ENCODE data around the gene ZNF653. TPM values are rescaled to one million over a fixed set of nuclear protein-coding genes. Genes with fewer than 3 reads are reported as not detected.

Gene ZNF653, protein sequence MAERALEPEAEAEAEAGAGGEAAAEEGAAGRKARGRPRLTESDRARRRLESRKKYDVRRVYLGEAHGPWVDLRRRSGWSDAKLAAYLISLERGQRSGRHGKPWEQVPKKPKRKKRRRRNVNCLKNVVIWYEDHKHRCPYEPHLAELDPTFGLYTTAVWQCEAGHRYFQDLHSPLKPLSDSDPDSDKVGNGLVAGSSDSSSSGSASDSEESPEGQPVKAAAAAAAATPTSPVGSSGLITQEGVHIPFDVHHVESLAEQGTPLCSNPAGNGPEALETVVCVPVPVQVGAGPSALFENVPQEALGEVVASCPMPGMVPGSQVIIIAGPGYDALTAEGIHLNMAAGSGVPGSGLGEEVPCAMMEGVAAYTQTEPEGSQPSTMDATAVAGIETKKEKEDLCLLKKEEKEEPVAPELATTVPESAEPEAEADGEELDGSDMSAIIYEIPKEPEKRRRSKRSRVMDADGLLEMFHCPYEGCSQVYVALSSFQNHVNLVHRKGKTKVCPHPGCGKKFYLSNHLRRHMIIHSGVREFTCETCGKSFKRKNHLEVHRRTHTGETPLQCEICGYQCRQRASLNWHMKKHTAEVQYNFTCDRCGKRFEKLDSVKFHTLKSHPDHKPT
- total RNA-seq: 3.1 and 14.4 TPM in 2 replicates

DNA sequence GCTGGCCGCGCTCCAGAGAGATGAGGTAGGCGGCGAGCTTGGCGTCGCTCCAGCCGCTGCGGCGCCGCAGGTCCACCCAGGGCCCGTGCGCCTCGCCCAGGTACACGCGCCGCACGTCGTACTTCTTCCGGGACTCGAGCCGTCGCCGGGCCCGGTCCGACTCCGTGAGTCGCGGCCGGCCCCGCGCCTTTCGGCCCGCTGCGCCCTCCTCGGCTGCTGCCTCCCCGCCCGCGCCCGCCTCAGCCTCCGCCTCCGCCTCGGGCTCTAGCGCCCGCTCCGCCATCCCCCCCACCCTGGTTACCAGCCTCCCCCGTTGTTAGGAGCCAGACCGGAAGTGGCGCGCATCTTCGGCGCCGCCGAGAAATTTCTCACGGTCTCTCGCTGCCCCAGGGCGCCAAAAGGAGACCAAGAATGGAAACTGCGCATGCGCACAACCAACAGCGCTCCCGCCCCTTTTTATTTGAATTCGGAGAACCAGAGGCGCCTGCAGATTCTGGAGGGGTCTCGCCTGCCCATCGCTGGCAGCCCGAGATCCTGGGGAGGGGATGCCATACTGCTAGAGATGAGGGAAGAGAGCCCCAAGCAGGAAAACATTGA, at the start of gene ZNF653:
TSS of gene ZNF653 (minus strand) at position 336 of the 597 bp plus-strand sequence. CDS start at position 283, 53 bp downstream.

DNA sequence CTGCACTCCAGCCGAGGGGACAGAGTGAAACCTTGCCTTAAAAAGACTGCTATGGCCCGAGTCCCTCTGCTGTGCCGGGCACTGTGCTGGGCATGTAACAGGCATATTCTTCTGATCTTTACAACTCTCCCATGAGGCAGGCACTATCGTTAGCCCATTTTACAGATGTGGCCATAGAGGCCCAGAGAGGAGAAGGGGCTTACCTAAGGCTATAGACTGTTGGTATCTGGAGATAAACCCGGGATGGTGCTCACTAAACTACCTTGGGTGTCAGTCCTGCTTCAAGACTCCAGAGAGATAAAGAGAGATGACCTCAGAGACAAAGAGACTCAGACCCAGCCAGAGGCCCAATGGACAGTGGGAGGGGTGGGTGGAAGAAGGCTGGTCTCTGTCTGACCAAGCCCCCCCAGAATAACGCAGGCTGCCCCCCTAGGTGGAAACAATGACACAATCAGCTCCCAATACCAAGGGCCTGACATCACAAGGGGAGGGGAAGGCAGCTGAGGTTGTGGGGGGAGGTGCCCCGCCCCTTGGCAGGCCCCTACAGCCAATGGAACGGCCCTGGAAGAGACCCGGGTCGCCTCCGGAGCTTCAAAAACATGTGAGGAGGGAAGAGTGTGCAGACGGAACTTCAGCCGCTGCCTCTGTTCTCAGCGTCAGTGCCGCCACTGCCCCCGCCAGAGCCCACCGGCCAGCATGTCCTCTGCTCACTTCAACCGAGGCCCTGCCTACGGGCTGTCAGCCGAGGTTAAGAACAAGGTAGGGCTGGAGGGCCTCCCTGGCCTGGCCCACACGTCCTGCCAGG, 32.8 kb upstream of the ZNF653 start, which contains the start of gene CNN1:
TSS of gene CNN1 (plus strand) at position 620 of the 805 bp plus-strand sequence. CDS start at position 697, 77 bp downstream.

DNA sequence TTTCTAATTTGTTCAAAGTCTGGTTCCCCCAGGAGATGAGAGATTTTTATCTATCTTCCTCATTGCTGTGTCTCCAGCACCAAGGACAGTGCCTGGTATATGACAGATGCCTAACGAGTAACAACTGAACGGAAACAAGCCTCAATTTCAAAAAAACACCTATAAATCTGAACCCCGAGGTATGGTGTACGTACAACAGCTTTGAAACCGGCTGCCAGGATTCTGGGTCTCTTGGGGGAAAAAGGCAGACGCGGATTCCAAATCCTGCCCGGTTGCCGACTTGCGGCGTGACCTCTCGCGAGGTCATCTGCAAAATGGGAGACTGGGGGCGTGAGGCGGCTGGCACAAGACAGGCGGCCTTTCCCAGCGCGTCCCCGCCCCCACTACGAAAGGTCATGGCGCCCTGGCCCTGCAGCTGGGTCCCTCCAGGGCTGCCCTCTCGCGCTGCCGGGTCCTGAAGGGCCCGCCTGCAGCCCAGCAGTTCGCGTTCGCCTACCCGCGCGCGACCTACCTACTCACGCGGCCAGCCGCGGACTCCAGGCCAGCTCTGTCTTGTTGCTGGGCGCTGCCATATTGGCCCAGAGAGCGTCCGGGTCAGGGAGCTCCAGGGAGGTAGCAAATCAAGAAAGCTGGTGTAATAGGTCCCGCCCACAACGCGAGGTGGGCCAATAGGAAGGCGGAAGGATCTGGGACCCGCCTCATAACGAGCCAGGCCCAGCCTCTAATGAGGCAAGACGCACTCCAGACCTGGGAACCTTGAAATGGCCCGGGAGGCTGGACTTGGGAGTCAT, 23.1 kb upstream of the ZNF653 start, which contains the start of gene ECSIT:
TSS of gene ECSIT (minus strand) at position 584 of the 791 bp plus-strand sequence. CDS start 9,964 bp downstream, outside the sequence.

DNA sequence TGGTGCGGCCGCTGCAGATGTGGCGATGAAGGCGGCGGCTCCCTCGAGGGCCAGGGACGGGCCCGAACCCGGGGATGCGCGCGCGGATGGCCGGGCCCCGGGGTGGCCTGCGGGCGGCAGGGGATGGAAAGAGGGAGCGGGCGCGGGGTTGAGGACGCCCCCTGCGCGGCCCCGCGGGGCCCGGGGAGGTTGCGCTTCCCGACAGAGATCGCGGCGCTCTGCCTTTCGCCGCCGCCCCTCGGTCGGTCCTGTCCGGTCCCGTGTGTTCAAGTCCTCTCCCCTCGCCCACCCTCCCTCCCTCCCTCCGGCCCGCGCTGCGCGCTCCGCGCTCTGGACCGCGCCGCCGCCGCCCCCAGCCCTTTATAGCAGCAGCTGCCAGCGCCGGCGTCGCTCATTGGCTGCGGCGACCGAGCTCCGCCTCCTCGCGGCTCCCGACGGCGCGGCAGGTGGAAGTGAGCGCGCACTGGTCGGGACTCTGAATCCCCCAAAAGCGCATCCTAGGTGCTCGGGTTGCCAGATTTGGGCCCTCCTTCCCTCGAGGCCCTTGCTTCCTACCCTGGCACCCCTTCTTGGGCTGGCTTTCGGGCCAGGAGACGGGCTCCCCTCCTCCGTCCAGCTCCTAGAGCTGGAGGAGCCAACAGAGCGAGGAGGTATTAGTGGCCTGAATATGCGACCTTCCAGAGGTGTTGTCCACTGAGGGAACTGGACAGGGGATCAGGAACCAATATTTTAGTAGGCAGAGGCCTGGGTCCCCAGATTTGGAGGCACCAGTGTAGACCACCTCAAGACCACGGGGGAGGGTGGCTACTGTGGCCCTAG, 24.7 kb downstream of the ZNF653 start, which contains the start of gene ELAVL3:
TSS of gene ELAVL3 (minus strand) at position 332 of the 819 bp plus-strand sequence. CDS start 438 bp downstream, outside the sequence.

DNA sequence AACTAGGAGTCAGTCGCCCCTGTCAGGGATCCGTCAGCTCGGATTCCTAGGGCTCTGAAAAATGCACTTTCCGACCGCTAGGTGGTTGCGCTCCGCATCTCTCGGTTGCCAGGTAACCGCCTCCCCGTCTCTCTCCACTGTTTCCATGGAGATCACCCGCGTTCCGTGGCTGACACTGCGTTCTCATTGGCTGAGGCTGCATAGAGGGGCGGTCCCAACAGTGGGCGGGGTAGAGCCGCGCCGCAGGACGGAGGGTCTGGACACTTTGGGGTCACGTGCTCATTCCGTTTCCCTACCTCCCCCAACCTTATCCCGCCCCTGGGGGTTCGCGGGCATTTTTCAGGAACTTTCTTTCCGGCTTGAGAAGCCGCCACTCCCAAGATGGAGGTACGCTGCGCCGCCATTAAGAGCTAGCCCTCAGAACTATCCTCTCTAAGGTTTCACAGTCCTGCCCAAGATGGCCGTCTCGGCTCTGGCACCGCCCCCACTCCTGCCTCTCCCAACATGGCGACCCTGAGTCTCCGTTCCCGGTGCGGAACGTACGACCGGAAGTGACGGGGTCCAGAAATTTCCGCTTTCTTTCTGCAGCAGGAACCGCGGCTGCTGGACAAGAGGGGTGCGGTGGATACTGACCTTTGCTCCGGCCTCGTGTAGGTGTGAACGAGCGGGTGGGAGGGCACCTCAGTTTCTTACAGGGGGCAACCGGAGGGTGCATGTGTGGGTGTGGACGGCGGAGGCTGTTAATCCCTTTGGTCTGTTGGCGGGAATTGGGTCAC, 70.4 kb downstream of the ZNF653 start, which contains the start of the genes ODAD3 and PRKCSH:
TSS of gene ODAD3 (minus strand) at position 65 of the 776 bp plus-strand sequence. CDS start 105 bp downstream, outside the sequence.
TSS of gene PRKCSH (plus strand) at position 579 of the 776 bp plus-strand sequence. CDS start 483 bp downstream, outside the sequence.

Other genes starting within 250 kb of the ZNF653 start
- gene DOCK6, start 243.3 kb downstream of the ZNF653 start, total RNA-seq: 25.1 and 29.4 TPM in 2 replicates
- gene TSPAN16, start 209.7 kb downstream of the ZNF653 start, total RNA-seq: not detected in 2 replicates
- 16.4 and 25.6 TPM in 2 replicates for gene RAB3D, start 166.2 kb downstream of the ZNF653 start, total RNA-seq
- gene TMEM205, start 159.6 kb downstream of the ZNF653 start, total RNA-seq: 105 and 189 TPM in 2 replicates
- 7.6 and 8.1 TPM in 2 replicates for gene CCDC159, start 159.3 kb downstream of the ZNF653 start, total RNA-seq
- 54.5 and 59.3 TPM in 2 replicates for gene PLPPR2, start 150.4 kb downstream of the ZNF653 start, total RNA-seq
- gene SWSAP1, start 131.2 kb downstream of the ZNF653 start, total RNA-seq: 0.18 and 1.3 TPM in 2 replicates
- 11.4 and 11.5 TPM in 2 replicates for gene EPOR, start 121.5 kb downstream of the ZNF653 start, total RNA-seq
- gene RGL3, start 86.5 kb downstream of the ZNF653 start, total RNA-seq: 6.0 and 7.2 TPM in 2 replicates
- 0.65 TPM in 1 of 2 replicates, not detected in the other for gene ODAD3, start 70.7 kb downstream of the ZNF653 start, total RNA-seq
- 247 and 249 TPM in 2 replicates for gene PRKCSH, start 70.2 kb downstream of the ZNF653 start, total RNA-seq
- not detected in 2 replicates for gene ELAVL3, start 24.8 kb downstream of the ZNF653 start, total RNA-seq
- gene ECSIT, start 23.3 kb upstream of the ZNF653 start, total RNA-seq: 27.4 and 33.5 TPM in 2 replicates
- gene CNN1, start 33.0 kb upstream of the ZNF653 start, total RNA-seq: 3.2 and 3.6 TPM in 2 replicates
- 34.5 and 34.7 TPM in 2 replicates for gene ELOF1, start 53.4 kb upstream of the ZNF653 start, total RNA-seq
- 1.3 TPM in 1 of 2 replicates, not detected in the other for gene ACP5, start 71.8 kb upstream of the ZNF653 start, total RNA-seq
- 8.7 and 10.7 TPM in 2 replicates for gene ZNF627, start 91.6 kb upstream of the ZNF653 start, total RNA-seq
- gene ZNF823, start 233.1 kb upstream of the ZNF653 start, total RNA-seq: 2.7 and 5.2 TPM in 2 replicates